Measurements from ENCODE around the gene MOCOS.

GRCh38 chr18:36153771-36154170 lies 33.5 kb upstream of the MOCOS start:
- TF ChIP-seq POLR2A (IDR thresholded peaks at IDR 0.05) = no peak
- no peak for TF ChIP-seq CTCF (IDR thresholded peaks at IDR 0.05 in 8 of 11, conservative IDR thresholded peaks at IDR 0.05 in 3 of 11)
